HG03575 (cell line): ENCODE measurements around the gene DMRT1.

ENCODE experiments used
- ATAC-seq: cut with Tn5 transposase; IDR thresholded peaks from one replicate; pipeline ENCODE4 v1.9.1; 2021; ENCODE audit not compliant: unreplicated experiment, insufficient number of reproducible peaks, low FRiP score; ENCODE audit errors: extremely low read depth

DMRT1 gene

DNA sequence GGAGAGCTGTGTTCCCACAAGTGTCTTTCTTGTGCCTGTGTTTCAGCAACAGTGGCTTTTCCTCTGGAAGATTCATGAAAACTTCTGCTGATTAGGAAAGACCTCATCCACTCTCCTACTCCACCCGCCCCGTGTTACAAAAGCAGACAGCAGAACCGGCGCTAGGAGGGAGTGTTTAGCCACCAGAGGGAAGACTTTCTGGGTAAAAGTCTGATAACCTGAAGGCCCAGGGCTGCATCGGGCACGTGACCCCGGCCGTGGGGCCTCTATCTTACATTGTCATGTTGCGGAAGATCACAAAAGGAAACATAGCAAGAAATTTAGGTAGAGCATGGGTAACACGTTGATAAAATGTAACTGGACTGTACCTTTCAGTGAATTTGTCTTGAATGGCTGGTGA, 176.6 kb downstream of the DMRT1 start:
- ATAC-seq: no peak
